ENCODE results near the gene TMEM192. TPM values are rescaled to one million over a fixed set of nuclear protein-coding genes. Genes with fewer than 3 reads are reported as not detected.
"Not testable (repeated sequence)": the region's sequence is repeated elsewhere in the genome, so short reads cannot be mapped to it uniquely, and the experiment has no call there.

TMEM192 gene
- total RNA-seq, 2 experiments from 2014 or later: 8.8 to 9.0 TPM

DNA sequence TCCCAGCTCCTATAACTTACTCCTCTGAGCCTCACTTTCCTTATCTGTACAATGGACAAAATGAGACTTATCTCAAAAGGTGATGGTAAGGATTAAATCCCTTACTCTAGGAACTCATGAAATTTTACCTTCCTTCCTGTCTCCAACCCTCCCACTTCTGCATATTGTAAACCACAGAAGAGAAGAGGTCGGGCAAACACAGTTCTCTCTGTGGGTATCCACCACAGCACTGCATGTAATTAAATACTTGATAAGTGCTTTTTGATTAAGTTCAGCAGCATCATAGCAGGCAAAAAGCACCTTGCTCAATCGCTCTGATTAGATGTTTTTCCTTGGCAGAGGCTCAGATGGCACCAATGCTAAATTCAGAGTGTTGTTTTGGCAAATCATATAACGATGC is 17.3 kb upstream of the TMEM192 start:
- intact Hi-C loops (cut with micrococcal nuclease): loop anchor here (5.0 kb wide), 1 partner anchor 77 kb away; the partner anchor contains the start of gene KLHL2
- ChIA-PET CTCF (interaction anchor here (1.3 to 5.1 kb wide), 6 partner anchors 15 to 339 kb away, joined by 4 to 55 read pairs (median 16); no protein-coding TSS in a partner anchor), POLR2A (no interaction called here)
- Mint-ChIP-seq H3K9me3 (no peaks in the 10 kb centered on the region), H3K4me3 (no peak overlapping the region), H3K36me3 (no peaks in the 10 kb centered on the region), H3K4me1 (ENCODE audit: low read depth) (no peaks in the 10 kb centered on the region), H3K27ac (no peak overlapping the region), H3K27me3 (peaks cover 13% of the 10 kb centered on the region)
- no peak for DNase-seq

DNA sequence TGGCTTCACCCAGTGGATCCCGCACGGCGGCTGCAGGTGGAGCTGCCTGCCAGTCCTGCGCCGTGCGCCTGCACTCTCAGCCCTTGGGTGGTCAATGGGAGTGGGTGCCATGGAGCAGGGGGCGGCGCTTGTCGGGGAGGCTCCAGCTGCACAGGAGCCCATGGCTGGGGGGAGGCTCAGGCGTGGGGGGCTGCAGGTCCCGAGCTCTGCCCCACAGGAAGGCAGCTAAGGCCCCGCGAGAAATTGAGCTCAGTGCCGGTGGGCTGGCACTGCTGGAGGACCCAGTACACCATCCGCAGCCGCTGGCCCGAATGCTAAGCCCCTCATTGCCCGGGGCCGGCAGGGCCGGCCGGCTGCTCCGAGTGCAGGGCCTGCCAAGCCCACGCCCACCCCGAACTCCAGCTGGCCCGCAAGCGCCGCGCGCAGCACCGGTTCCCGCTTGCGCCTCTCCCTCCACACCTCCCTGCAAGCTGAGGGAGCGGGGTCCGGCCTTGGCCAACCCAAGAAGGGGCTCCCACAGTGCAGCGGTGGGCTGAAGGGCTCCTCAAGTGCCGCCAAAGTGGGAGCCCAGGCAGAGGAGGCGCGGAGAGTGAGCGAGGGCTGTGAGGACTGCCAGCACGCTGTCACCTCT is 13.3 kb upstream of the TMEM192 start:
- H3K27me3 Mint-ChIP-seq; POLR2A ChIA-PET; H3K4me1 Mint-ChIP-seq (ENCODE audit: low read depth); H3K36me3 Mint-ChIP-seq; DNase-seq; H3K9me3 Mint-ChIP-seq; H3K4me3 Mint-ChIP-seq; intact Hi-C loops (cut with micrococcal nuclease); H3K27ac Mint-ChIP-seq: not testable (repeated sequence)
- CTCF ChIA-PET: interaction anchor here (3.9 kb wide), 1 partner anchor 12 kb away, joined by 22 read pairs; the partner anchor contains the start of gene TMEM192

- Mint-ChIP-seq H3K9me3 (no peaks in the 10 kb centered on the region), H3K27me3 (peaks cover 8% of the 10 kb centered on the region), H3K4me3 (no peak overlapping the region), H3K27ac (no peak overlapping the region), H3K4me1 (ENCODE audit: low read depth) (no peaks in the 10 kb centered on the region), H3K36me3 (no peaks in the 10 kb centered on the region)
- intact Hi-C loops (cut with micrococcal nuclease): no loop called here
- no peak for DNase-seq
- ChIA-PET CTCF (interaction anchor here (3.9 kb wide), 1 partner anchor 11 kb away, joined by 22 read pairs; the partner anchor contains the start of gene TMEM192), POLR2A (no interaction called here)
These were observed 11.8 kb upstream of the TMEM192 start for GRCh38 chr4:165124488-165124887.

- intact Hi-C loops (cut with micrococcal nuclease): loop anchor here (10.0 kb wide), 1 partner anchor 1624 kb away; the partner anchor contains the start of gene TMA16
- Mint-ChIP-seq H3K4me3 (no peak overlapping the region), H3K9me3 (no peaks in the 10 kb centered on the region), H3K27ac (no peak overlapping the region), H3K27me3 (peaks cover 5% of the 10 kb centered on the region), H3K36me3 (no peaks in the 10 kb centered on the region), H3K4me1 (ENCODE audit: low read depth) (peaks cover 9% of the 10 kb centered on the region)
- no peak for DNase-seq
- ChIA-PET CTCF (interaction anchor here (1.3 to 1.4 kb wide), 2 partner anchors 13 kb away, joined by 5 to 7 read pairs; no protein-coding TSS in a partner anchor), POLR2A (no interaction called here)
These were observed 5.7 kb upstream of the TMEM192 start for GRCh38 chr4:165118256-165118909.

- H3K36me3 Mint-ChIP-seq: no peaks in the 10 kb centered on the region
- no peaks in the 10 kb centered on the region for H3K9me3 Mint-ChIP-seq
- H3K27me3 Mint-ChIP-seq: peaks cover 5% of the 10 kb centered on the region
- POLR2A ChIA-PET: no interaction called here
- DNase-seq: no peak
- no peak overlapping the region for H3K27ac Mint-ChIP-seq
- CTCF ChIA-PET: interaction anchor here (0.6 to 3.1 kb wide), 6 partner anchors 8 to 258 kb away, joined by 3 to 22 read pairs (median 4); no protein-coding TSS in a partner anchor
- H3K4me1 Mint-ChIP-seq (ENCODE audit: low read depth): peaks cover 20% of the 10 kb centered on the region
- intact Hi-C loops (cut with micrococcal nuclease): loop anchor here (10.0 kb wide), 1 partner anchor 1620 kb away; the partner anchor contains the start of gene TMA16
- H3K4me3 Mint-ChIP-seq: no peak overlapping the region
These were observed 2.6 kb upstream of the TMEM192 start for GRCh38 chr4:165115301-165115700.

- intact Hi-C loops (cut with micrococcal nuclease): loop anchor here (1.0 to 10.0 kb wide), 4 partner anchors 97 to 1617 kb away; partner anchors contain the start of genes MSMO1 and TMA16
- Mint-ChIP-seq H3K36me3 (no peaks in the 10 kb centered on the region), H3K9me3 (no peaks in the 10 kb centered on the region), H3K27ac (peak overlapping the region; percentile 73), H3K4me1 (ENCODE audit: low read depth) (peaks cover 14% of the 10 kb centered on the region), H3K27me3 (no peaks in the 10 kb centered on the region), H3K4me3 (peak overlapping the region; percentile 93)
- no peak for DNase-seq
- ChIA-PET CTCF (interaction anchor here (1.3 to 1.7 kb wide), 4 partner anchors 10 to 221 kb away, joined by 5 to 21 read pairs (median 8); no protein-coding TSS in a partner anchor), POLR2A (no interaction called here)
These were observed 723 bp downstream of the TMEM192 start for GRCh38 chr4:165111906-165112367.

DNA sequence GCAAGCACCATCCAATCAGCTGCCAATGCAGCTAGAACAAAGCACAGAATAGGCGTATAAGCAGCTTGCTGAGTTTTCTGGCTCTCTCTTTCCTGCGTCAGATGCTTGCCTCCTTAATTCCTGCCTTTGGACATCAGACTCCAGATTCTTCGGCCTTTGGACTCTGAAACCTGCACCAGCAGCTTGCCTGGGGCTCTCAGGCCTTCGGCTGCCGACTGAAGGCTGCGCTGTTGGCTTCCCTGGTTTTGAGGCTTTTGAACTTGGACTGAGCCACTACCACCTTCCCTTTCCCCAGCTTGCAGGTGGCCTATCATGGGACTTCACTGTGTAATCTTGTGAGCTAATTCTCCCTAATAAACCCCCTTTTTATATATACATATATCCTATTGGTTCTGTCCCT is 6.1 kb downstream of the TMEM192 start:
- H3K4me1 Mint-ChIP-seq (ENCODE audit: low read depth): peaks cover 2% of the 10 kb centered on the region
- intact Hi-C loops (cut with micrococcal nuclease): no loop called here
- H3K36me3 Mint-ChIP-seq: no peaks in the 10 kb centered on the region
- no peaks in the 10 kb centered on the region for H3K27me3 Mint-ChIP-seq
- ChIA-PET POLR2A (no interaction called here), CTCF (interaction anchor here (0.5 to 1.6 kb wide), 2 partner anchors 10 to 193 kb away, joined by 3 to 4 read pairs; no protein-coding TSS in a partner anchor)
- DNase-seq: no peak
- no peaks in the 10 kb centered on the region for H3K9me3 Mint-ChIP-seq
- H3K27ac Mint-ChIP-seq: no peak overlapping the region
- H3K4me3 Mint-ChIP-seq: no peak overlapping the region

DNA sequence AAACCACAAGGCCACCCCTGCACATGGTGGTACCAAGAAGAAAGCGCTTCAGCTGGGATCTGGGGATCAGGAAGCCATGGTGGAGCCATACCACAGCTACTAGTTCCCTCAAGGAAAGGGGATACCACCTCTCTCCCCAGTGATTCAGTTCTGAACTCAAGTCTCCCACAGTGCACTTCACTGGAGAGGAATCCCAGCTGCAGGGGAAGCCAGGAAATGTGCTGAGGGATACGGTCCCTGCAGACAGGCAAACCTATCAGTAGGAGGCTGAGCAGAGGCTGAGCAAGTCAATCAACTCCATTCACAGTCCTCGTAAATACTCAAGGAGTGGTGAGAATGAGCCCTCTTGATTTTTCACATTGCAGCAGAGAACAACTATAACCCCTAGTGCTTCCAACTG is 11.0 kb downstream of the TMEM192 start:
- CTCF ChIA-PET: interaction anchor here (1.1 to 1.2 kb wide), 2 partner anchors 11 to 30 kb away, joined by 3 read pairs; partner anchors contain the start of gene TMEM192
- intact Hi-C loops (cut with micrococcal nuclease): no loop called here

GRCh38 chr4:165096776-165097175 is 15.9 kb downstream of the TMEM192 start:
- no peaks in the 10 kb centered on the region for H3K27me3 Mint-ChIP-seq
- POLR2A ChIA-PET: no interaction called here
- no peak for DNase-seq
- CTCF ChIA-PET: interaction anchor here (0.6 to 2.0 kb wide), 5 partner anchors 11 to 1534 kb away, joined by 3 to 10 read pairs (median 4); partner anchors contain the start of gene TMEM192
- no peak overlapping the region for H3K4me3 Mint-ChIP-seq
- H3K27ac Mint-ChIP-seq: no peak overlapping the region
- H3K4me1 Mint-ChIP-seq (ENCODE audit: low read depth): no peaks in the 10 kb centered on the region
- intact Hi-C loops (cut with micrococcal nuclease): loop anchor here (2.0 kb wide), 1 partner anchor 318 kb away; no protein-coding TSS in a partner anchor
- H3K9me3 Mint-ChIP-seq: no peaks in the 10 kb centered on the region
- peaks cover 9% of the 10 kb centered on the region for H3K36me3 Mint-ChIP-seq

More for the DNA sequence above, 11.0 kb downstream of the TMEM192 start:
- no peaks in the 10 kb centered on the region for H3K9me3 Mint-ChIP-seq
- H3K27ac Mint-ChIP-seq: no peak overlapping the region
- POLR2A ChIA-PET: no interaction called here
- H3K4me3 Mint-ChIP-seq: no peak overlapping the region
- no peaks in the 10 kb centered on the region for H3K27me3 Mint-ChIP-seq
- no peak for DNase-seq
- peaks cover 7% of the 10 kb centered on the region for H3K36me3 Mint-ChIP-seq
- H3K4me1 Mint-ChIP-seq (ENCODE audit: low read depth): no peaks in the 10 kb centered on the region

DNA sequence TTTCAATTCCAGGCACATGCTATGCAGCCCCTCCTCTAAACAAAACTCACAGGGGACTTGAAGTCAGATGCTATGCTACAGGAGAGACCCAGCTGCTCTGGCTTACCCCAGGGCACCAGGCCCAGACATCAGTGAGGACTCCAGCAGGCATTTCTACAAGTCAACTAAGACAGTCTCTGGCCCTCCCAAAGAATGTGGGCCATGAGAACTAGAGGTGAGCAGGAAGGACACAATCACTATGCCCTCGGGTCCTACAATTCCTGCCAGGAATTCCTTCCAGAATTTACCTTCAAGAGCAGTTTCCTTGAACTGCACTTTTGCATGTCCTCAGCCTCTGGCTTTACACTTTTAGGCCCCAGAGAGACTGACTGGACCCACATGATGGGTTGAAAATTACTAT is 17.4 kb downstream of the TMEM192 start:
- POLR2A ChIA-PET: no interaction called here
- intact Hi-C loops (cut with micrococcal nuclease): no loop called here
- Mint-ChIP-seq H3K9me3 (no peaks in the 10 kb centered on the region), H3K27me3 (no peaks in the 10 kb centered on the region), H3K27ac (no peak overlapping the region), H3K4me1 (ENCODE audit: low read depth) (no peaks in the 10 kb centered on the region), H3K36me3 (peaks cover 8% of the 10 kb centered on the region), H3K4me3 (no peak overlapping the region)
- CTCF ChIA-PET: no interaction called here
- no peak for DNase-seq

DNA sequence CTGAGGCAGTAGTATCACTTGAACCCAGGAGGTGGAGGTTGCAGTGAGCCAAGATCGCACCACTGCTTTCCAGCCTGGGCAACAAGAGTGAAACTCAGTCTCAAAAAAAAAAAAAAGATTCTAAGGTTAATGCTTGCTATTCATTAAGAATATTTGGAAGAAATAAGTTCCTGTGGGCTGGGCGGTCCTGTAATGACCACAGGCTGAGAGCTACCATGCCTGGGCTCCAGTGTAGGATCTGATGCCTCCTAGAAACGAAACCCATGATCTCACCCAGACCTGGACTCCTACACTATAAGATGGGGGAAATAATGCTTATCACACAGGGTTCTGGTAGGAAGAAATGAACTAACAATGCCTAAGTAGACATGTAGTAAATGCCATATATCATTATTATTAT is 17.8 kb downstream of the TMEM192 start:
- H3K9me3 Mint-ChIP-seq: no peaks in the 10 kb centered on the region
- CTCF ChIA-PET: no interaction called here
- intact Hi-C loops (cut with micrococcal nuclease): no loop called here
- POLR2A ChIA-PET: no interaction called here
- no peak overlapping the region for H3K4me3 Mint-ChIP-seq
- H3K4me1 Mint-ChIP-seq (ENCODE audit: low read depth): no peaks in the 10 kb centered on the region
- H3K27me3 Mint-ChIP-seq: no peaks in the 10 kb centered on the region
- no peak overlapping the region for H3K27ac Mint-ChIP-seq
- H3K36me3 Mint-ChIP-seq: peaks cover 9% of the 10 kb centered on the region
- no peak for DNase-seq

DNA sequence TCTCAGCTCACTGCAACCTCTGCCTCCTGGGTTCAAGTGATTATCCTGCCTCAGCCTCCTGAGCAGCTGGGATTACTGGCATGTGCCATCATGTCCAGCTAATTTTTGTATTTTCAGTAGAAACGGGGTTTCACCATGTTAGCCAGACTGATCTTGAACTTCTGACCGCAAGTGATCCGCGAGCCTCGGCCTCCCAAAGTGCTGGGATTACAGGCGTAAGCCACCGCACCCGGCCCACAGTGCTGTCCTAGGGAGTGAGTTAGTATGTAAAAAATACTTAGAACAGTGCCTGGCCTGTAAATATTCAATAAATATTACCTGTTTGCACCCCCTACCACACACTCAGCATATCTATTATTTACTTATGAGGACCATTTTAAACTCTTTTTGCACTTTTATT is 20.5 kb downstream of the TMEM192 start:
- H3K27ac Mint-ChIP-seq; CTCF ChIA-PET; POLR2A ChIA-PET; H3K4me3 Mint-ChIP-seq; DNase-seq; intact Hi-C loops (cut with micrococcal nuclease); H3K27me3 Mint-ChIP-seq; H3K4me1 Mint-ChIP-seq (ENCODE audit: low read depth); H3K9me3 Mint-ChIP-seq: not testable (repeated sequence)
- peaks cover 15% of the 10 kb centered on the region for H3K36me3 Mint-ChIP-seq

All from activated CD4-positive, alpha-beta memory T cell treated with anti-CD3 and anti-CD28 coated beads for 36 hours (primary cell).